Lower lobe of right lung (tissue), 2 donors: ENCODE results near the gene MAP7. TPM values are rescaled to one million over a fixed set of nuclear protein-coding genes. Genes with fewer than 3 reads are reported as not detected.

ENCODE experiments used
- ATAC-seq, 2 donors: fragments of 200-7000 bp; cut with Tn5 transposase; one replicate each; pipeline ENCODE4 v1.9.1; 2020 to 2022; ENCODE audit warnings: mild to moderate bottlenecking in 2 of 2, moderate library complexity in 2 of 2
- DNase-seq: peaks from one replicate; pipeline ENCODE4 v3.0.0-alpha.2; 2020
- H3K27ac ChIP-seq: fragments of 200-600 bp; one replicate; pipeline ENCODE4 v1.8.0; 2022
- H3K27me3 ChIP-seq: fragments of 200-600 bp; one replicate; pipeline ENCODE4 v1.8.0; 2022; ENCODE audit warnings: low read depth
- H3K36me3 ChIP-seq: fragments of 200-600 bp; one replicate; pipeline ENCODE4 v1.8.0; 2022; ENCODE audit warnings: mild to moderate bottlenecking
- H3K4me1 ChIP-seq: fragments of 200-600 bp; one replicate; pipeline ENCODE4 v1.8.0; 2022
- H3K4me3 ChIP-seq: fragments of 200-600 bp; one replicate; pipeline ENCODE4 v1.8.0; 2022; ENCODE audit warnings: mild to moderate bottlenecking
- H3K9me3 ChIP-seq: fragments of 200-600 bp; one replicate; pipeline ENCODE4 v1.8.0; 2022
- intact Hi-C: fragments of 100-400 bp; cut with DNase I; formaldehyde crosslinking; loops from one replicate; pipeline ENCODE4 v1.11.0; 2022
- total RNA-seq: library from RNA; stranded (reverse); fragmentation: NEBNext Ultra II Directional; extraction: Animal tissue kit (Norgen Biotek cat#: 25700); gene quantifications from one replicate; pipeline ENCODE4 v1.2.1, GENCODE V29; 2021
- TF ChIP-seq, protein P1 (sequence below): fragments of 200-600 bp; IDR thresholded peaks from one replicate; pipeline ENCODE4 v1.8.0; 2022; ENCODE audit warnings: antibody characterized with exemption, mild to moderate bottlenecking
- donor health status: DM: no; HTN: yes; CAD: no; lungs with severe emphysema.

MAP7 gene
- total RNA-seq, 1 donor from 2014 or later: 18.3 TPM

DNA sequence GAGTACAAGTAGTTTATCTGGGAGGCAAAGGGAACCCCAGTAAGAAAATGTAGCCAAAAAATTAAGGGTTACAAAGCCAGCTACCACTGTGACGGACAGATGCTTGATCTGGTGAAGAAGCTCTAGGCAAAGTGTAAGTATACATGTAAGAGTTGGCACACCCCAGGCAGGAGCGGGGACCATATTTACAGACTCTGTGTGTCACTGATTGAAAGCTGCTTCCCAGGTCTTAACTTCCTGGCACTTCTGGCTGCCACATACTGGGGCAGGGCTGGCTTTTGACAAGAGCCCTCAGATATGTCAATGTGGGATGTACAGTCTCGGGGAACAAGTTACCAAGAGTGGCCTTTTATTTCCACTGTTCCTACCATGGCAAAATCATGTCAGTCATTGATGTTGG is 212.6 kb downstream of the MAP7 start:
- TF ChIP-seq, protein P1, sequence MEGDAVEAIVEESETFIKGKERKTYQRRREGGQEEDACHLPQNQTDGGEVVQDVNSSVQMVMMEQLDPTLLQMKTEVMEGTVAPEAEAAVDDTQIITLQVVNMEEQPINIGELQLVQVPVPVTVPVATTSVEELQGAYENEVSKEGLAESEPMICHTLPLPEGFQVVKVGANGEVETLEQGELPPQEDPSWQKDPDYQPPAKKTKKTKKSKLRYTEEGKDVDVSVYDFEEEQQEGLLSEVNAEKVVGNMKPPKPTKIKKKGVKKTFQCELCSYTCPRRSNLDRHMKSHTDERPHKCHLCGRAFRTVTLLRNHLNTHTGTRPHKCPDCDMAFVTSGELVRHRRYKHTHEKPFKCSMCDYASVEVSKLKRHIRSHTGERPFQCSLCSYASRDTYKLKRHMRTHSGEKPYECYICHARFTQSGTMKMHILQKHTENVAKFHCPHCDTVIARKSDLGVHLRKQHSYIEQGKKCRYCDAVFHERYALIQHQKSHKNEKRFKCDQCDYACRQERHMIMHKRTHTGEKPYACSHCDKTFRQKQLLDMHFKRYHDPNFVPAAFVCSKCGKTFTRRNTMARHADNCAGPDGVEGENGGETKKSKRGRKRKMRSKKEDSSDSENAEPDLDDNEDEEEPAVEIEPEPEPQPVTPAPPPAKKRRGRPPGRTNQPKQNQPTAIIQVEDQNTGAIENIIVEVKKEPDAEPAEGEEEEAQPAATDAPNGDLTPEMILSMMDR: no peak
- H3K4me1 ChIP-seq: no peaks in the 10 kb centered on the region
- no peaks in the 10 kb centered on the region for H3K9me3 ChIP-seq
- H3K4me3 ChIP-seq: no peak overlapping the region
- ATAC-seq (no peak), DNase-seq (no peak)
- no peaks in the 10 kb centered on the region for H3K36me3 ChIP-seq
- intact Hi-C loops: no loop called here
- no peak overlapping the region for H3K27ac ChIP-seq
- H3K27me3 ChIP-seq: no peaks in the 10 kb centered on the region

DNA sequence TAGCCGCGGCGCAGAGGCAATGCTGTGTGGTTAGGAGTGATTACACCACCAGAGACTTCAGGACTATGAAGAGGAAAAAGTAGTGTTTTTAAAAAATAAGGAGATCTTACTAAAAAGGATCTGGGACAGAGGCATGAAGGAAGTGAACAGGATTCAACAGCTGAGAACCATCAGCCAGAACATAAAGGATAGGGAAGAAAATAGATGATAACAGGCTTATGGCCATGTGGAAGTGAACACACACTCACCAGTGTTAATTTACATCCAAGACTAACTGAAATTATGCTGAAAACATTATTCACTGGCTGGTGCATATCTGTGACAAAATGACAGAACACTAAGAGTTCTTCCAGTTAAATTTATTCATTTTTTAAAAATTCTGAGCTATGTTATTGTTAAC is 213.1 kb downstream of the MAP7 start:
- ATAC-seq: no peak
- Histone ChIP-seq H3K27me3 (no peaks in the 10 kb centered on the region), H3K9me3 (no peaks in the 10 kb centered on the region), H3K4me3 (no peak overlapping the region), H3K4me1 (no peaks in the 10 kb centered on the region), H3K36me3 (no peaks in the 10 kb centered on the region), H3K27ac (no peak overlapping the region)
- TF ChIP-seq, protein P1: no peak
- intact Hi-C loops: no loop called here
- DNase-seq: no peak

DNA sequence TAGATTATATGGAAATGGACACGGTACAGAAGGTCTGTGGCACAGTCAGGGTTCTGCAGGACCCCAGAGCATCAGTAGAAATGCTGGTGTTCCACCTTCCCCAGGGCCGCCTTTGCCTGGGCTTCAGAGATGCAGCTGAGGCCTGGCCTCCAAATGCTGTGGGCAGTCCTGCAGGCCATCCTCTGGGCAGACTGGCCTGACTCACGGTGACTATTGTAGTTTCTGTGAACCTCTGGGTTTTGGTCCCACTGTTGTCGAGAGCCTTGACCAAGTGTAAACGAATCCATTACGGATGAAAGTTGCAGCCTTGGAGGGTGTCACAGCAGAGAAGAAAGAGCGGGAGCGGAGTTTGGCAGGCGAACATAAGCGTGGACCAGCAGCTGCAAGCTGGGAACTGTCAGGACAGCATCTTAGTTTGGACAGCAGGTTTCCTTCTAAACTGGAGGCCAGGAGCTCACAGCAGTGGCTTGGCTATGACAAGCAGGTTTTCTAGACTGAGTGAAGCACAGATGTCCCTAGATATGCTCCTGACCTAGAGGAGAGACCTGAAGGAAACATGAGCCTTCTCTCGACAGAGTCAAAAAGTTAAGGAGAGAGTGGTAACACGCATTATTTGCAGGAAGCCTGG is 214.4 kb downstream of the MAP7 start:
- no peak for DNase-seq

DNA sequence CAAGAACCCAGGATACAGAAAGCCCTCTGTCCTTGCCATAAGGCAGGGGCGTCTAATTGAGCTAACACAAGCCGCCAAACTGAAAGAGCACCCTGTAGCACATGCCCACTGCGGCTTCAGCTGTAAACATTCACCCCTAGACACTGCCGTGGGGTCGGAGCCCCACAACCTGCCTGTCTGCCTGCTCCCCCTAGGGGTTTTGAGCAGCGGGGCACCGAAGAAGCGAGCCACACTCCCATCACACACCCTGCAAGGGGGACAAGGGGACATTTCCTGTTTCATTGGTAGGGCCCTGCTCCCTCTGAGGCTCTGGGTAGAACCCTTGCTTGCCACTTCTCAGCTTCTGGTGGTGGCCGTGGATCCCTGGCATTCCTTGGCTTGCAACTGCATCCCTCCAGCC is 215.4 kb downstream of the MAP7 start:
- TF ChIP-seq, protein P1: no peak
- no peak for DNase-seq
- intact Hi-C loops: no loop called here
- Histone ChIP-seq H3K4me3 (no peak overlapping the region), H3K27me3 (no peaks in the 10 kb centered on the region), H3K4me1 (no peaks in the 10 kb centered on the region), H3K9me3 (no peaks in the 10 kb centered on the region), H3K36me3 (no peaks in the 10 kb centered on the region), H3K27ac (no peak overlapping the region)
- ATAC-seq: no peak

More for the DNA sequence above, 214.4 kb downstream of the MAP7 start:
- Histone ChIP-seq H3K4me3 (no peak overlapping the region), H3K9me3 (no peaks in the 10 kb centered on the region), H3K36me3 (no peaks in the 10 kb centered on the region), H3K4me1 (no peaks in the 10 kb centered on the region), H3K27ac (no peak overlapping the region), H3K27me3 (no peaks in the 10 kb centered on the region)
- TF ChIP-seq, protein P1: no peak
- ATAC-seq: no peak
- intact Hi-C loops: no loop called here

DNA sequence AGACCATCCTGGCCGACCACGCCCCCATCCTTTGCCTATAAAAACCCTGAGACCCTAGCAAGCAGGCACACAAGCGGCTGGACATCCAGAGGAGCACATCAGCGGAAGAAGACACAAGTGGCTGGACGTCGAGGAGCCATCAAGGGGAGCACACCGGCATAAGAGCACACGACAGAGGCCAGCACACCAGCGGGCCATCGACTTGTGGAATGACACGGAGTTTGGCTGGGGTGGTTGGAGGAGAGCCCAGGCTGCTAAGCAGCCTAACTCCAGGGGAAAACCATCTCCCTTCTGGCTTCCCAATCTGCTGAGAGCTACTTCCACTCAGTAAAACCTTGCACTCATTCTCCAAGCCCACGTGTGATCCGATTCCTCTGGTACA is 215.8 kb downstream of the MAP7 start:
- no peak for DNase-seq
- TF ChIP-seq, protein P1: no peak

More for the DNA sequence above, 215.8 kb downstream of the MAP7 start:
- H3K4me1 ChIP-seq: no peaks in the 10 kb centered on the region
- H3K36me3 ChIP-seq: no peaks in the 10 kb centered on the region
- no peak for ATAC-seq
- no peaks in the 10 kb centered on the region for H3K27me3 ChIP-seq
- H3K4me3 ChIP-seq: no peak overlapping the region
- intact Hi-C loops: no loop called here
- no peak overlapping the region for H3K27ac ChIP-seq
- H3K9me3 ChIP-seq: no peaks in the 10 kb centered on the region
